ENCODE data around the gene CFD. TPM values are rescaled to one million over a fixed set of nuclear protein-coding genes. Genes with fewer than 3 reads are reported as not detected.

Gene CFD
- total and polyA plus RNA-seq, 4 donors: 4.5 to 20.2 (median 13.6) TPM

- Histone ChIP-seq H3K27ac (ENCODE audit: low read depth in 1 of 2, low read length in 2 of 2) (no peak within 1 kb of the TSS), H3K27me3 (ENCODE audit: control insufficient read depth in 4 of 4, insufficient read depth in 4 of 4, low read length in 3 of 4) (peaks cover 0 to 2% (median 0%) of the 10 kb centered on the region in 4 donors), H3K36me3 (ENCODE audit: control insufficient read depth in 4 of 4, insufficient read depth in 3 of 4, low read depth in 1 of 4, low read length in 3 of 4) (no peaks in the 10 kb centered on the region), H3K4me3 (ENCODE audit: low read depth in 1 of 3, low read length in 3 of 3) (no peak within 1 kb of the TSS), H3K4me1 (ENCODE audit: control insufficient read depth in 4 of 4, insufficient read depth in 4 of 4, low read length in 3 of 4) (peaks cover 0 to 1% (median 0%) of the 10 kb centered on the region in 4 donors), H3K9ac (ENCODE audit: low read depth in 1 of 2, low read length in 2 of 2) (no peak within 1 kb of the TSS), H3K9me3 (ENCODE audit: control insufficient read depth in 4 of 4, low read length in 3 of 4) (no peaks in the 10 kb centered on the region)
- no peak for TF ChIP-seq NR2F2 (IDR thresholded peaks at IDR 0.05)
- no peak for TF ChIP-seq MAX (IDR thresholded peaks at IDR 0.05)
- TF ChIP-seq FOXA1 (IDR thresholded peaks at IDR 0.05): no peak
- TF ChIP-seq ZBTB33 (IDR thresholded peaks at IDR 0.05): no peak
- TF ChIP-seq CTCF (IDR thresholded peaks at IDR 0.05; ENCODE audit: low read depth, low read length, missing input control): no peak
- no peak for TF ChIP-seq HNF4G (IDR thresholded peaks at IDR 0.05)
- no peak for TF ChIP-seq GABPA (IDR thresholded peaks at IDR 0.05 in 1 of 2, conservative IDR thresholded peaks at IDR 0.05 in 1 of 2)
- no peak for TF ChIP-seq HNF4A (conservative IDR thresholded peaks at IDR 0.05)
- no peak for TF ChIP-seq ATF3 (IDR thresholded peaks at IDR 0.05)
- no peak for TF ChIP-seq FOXA2 (IDR thresholded peaks at IDR 0.05)
- no peak for TF ChIP-seq RAD21 (IDR thresholded peaks at IDR 0.05)
- TF ChIP-seq RXRA (IDR thresholded peaks at IDR 0.05): no peak
- TF ChIP-seq SP1 (IDR thresholded peaks at IDR 0.05): no peak
- TF ChIP-seq REST (IDR thresholded peaks at IDR 0.05): no peak
- TF ChIP-seq JUND (IDR thresholded peaks at IDR 0.05): no peak
- no peak for TF ChIP-seq YY1 (IDR thresholded peaks at IDR 0.05)
- TF ChIP-seq TAF1 (conservative IDR thresholded peaks at IDR 0.05): no peak
- no peak for TF ChIP-seq EGR1 (IDR thresholded peaks at IDR 0.05; ENCODE audit: low read depth in 2 of 2)
- no peak for DNase-seq (ENCODE audit: low spot score)
- WGBS: 72% methylated on average over 33 of the region's 33 CpGs
Observed at GRCh38 chr19:827710-828321, 31.6 kb upstream of the CFD start, which contains the start of gene AZU1. TSS of gene AZU1 (plus strand) at chr19:827837. CDS start at chr19:827847, 10 bp downstream.
